HepG2 (cell line): Measurements from ENCODE around the gene KLF6. TPM values are rescaled to one million over a fixed set of nuclear protein-coding genes. Genes with fewer than 3 reads are reported as not detected.

Experiments
- ATAC-seq: fragments of 200-7000 bp; cut with Tn5 transposase; 3 replicates; pipeline ENCODE4 v1.9.1; 2020; ENCODE audit warnings: mild to moderate bottlenecking, moderate library complexity
- BruUV-seq: library from RNA; stranded (reverse); fragments of 400-500 nt; replicated peaks from 2 replicates; lab custom pipeline; 2021; lab: Mats Ljungman, UMichigan
- CTCF ChIA-PET: fragments of 300-600 bp; formaldehyde crosslinking; extraction: SDS; loops from one replicate; lab custom pipeline; 2021; ENCODE audit warnings: low total read pairs, inconsistent platforms, low intra/inter-chr PET ratio; lab: Yijun Ruan, JAX
- POLR2A ChIA-PET: fragments of 350-600 bp; sonication (Branson Sonifier 250); formaldehyde crosslinking; loops from one replicate; lab custom pipeline; 2020; ENCODE audit warnings: antibody characterized with exemption, inconsistent platforms; lab: Yijun Ruan, JAX
- DNase-seq: peaks from one replicate; pipeline ENCODE4 v3.0.0-alpha.2; 2015; ENCODE audit warnings: low spot score
- FAIRE-seq: peaks from 3 replicates; lab custom pipeline; 2011; peaks lifted over from hg19 to GRCh38; lab: Jason Lieb, UNC
- H2AFZ ChIP-seq: one replicate; pipeline ENCODE4 v1.6.1; 2011; ENCODE audit warnings: low read length, inconsistent platforms
- H3K27ac ChIP-seq: fragments of 300-600 bp; 3 replicates; pipeline ENCODE4 v1.8.0; 2011; ENCODE audit warnings: mixed run types, mild to moderate bottlenecking, mixed read lengths, low read length, inconsistent platforms; ENCODE audit not compliant: insufficient read depth; ENCODE audit errors: extremely low read length
- H3K27me3 ChIP-seq, 2 experiments: fragments of 200-600 bp in 1 of 2; 2 replicates in 1 of 2; 3 replicates in 1 of 2; pipeline versions ENCODE4 v1.6.0 to v1.8.0; 2011; ENCODE audit warnings: low read length in 2 of 2, mild to moderate bottlenecking in 2 of 2, moderate library complexity in 2 of 2, inconsistent platforms in 1 of 2; ENCODE audit not compliant: insufficient read depth in 2 of 2, control insufficient read depth in 1 of 2
- H3K36me3 ChIP-seq, 2 experiments: fragments of 200-600 bp in 1 of 2; replicated peaks in 1 of 2; 2 replicates in 1 of 2; 3 replicates in 1 of 2; pipeline versions ENCODE4 v1.5.1 to v1.8.0; 2011; ENCODE audit warnings: low read length in 2 of 2, inconsistent platforms in 1 of 2; ENCODE audit not compliant: insufficient read depth in 2 of 2, control insufficient read depth in 1 of 2
- H3K4me1 ChIP-seq: 2 replicates; pipeline ENCODE4 v1.5.1; 2012; ENCODE audit warnings: low read length, inconsistent platforms; ENCODE audit not compliant: insufficient read depth
- H3K4me2 ChIP-seq: 2 replicates; pipeline ENCODE4 v1.6.0; 2011; ENCODE audit warnings: low read depth, low read length, inconsistent platforms
- H3K4me3 ChIP-seq, 3 experiments: fragments of 200-600 bp in 1 of 3; sonication (generic), shearing (Covaris generic) in 1 of 3; replicated peaks in 1 of 3; 2 replicates each; pipeline ENCODE4 v1.5.1; 2011 to 2016; ENCODE audit warnings: low read length in 3 of 3, inconsistent platforms in 2 of 3, low read depth in 2 of 3, mild to moderate bottlenecking in 2 of 3, control low read depth in 1 of 3, mixed read lengths in 1 of 3; ENCODE audit not compliant: insufficient read depth in 1 of 3
- H3K79me2 ChIP-seq: one replicate; pipeline ENCODE4 v1.6.1; 2011; ENCODE audit warnings: low read length, inconsistent platforms; ENCODE audit not compliant: insufficient read depth
- H3K9ac ChIP-seq: 2 replicates; pipeline ENCODE4 v1.6.0; 2011; ENCODE audit warnings: mild to moderate bottlenecking, low read depth, low read length, inconsistent platforms; ENCODE audit not compliant: insufficient read depth
- H3K9me3 ChIP-seq: 2 replicates; pipeline ENCODE4 v1.5.1; 2012; ENCODE audit warnings: mild to moderate bottlenecking, low read length
- H4K20me1 ChIP-seq: 2 replicates; pipeline ENCODE4 v1.6.0; 2011; ENCODE audit warnings: inconsistent platforms, mild to moderate bottlenecking, low read length, moderate library complexity; ENCODE audit not compliant: insufficient read depth
- ESRRA ChIP-seq: sonication (generic); formaldehyde crosslinking; IDR thresholded peaks from 2 replicates; pipeline ENCODE4 v1.5.1; 2020; ENCODE audit warnings: mild to moderate bottlenecking, low read depth, missing genetic modification reagents
- GABPB1 ChIP-seq: IDR thresholded peaks from 2 replicates; pipeline ENCODE4 v1.6.1; 2016; ENCODE audit warnings: mild to moderate bottlenecking, missing genetic modification reagents, moderate library complexity, missing compliant biosample characterization
- GATAD1 ChIP-seq: IDR thresholded peaks from 2 replicates; pipeline ENCODE4 v1.6.1; 2016; ENCODE audit warnings: missing genetic modification reagents, missing compliant biosample characterization
- KDM6A ChIP-seq: IDR thresholded peaks from 2 replicates; pipeline ENCODE4 v1.6.1; 2016; ENCODE audit warnings: low read depth
- KMT2A ChIP-seq: sonication (generic); formaldehyde crosslinking; IDR thresholded peaks from 2 replicates; pipeline ENCODE4 v1.4.0; 2020; ENCODE audit warnings: missing genetic modification reagents
- MED1 ChIP-seq: sonication (generic); formaldehyde crosslinking; IDR thresholded peaks from 2 replicates; pipeline ENCODE4 v1.4.0; 2020; ENCODE audit warnings: missing genetic modification reagents
- NFE2L2 ChIP-seq: fragments of 150-350 bp; IDR thresholded peaks from 2 replicates; pipeline ENCODE4 v1.6.1; 2014; ENCODE audit warnings: low read length
- NRL ChIP-seq: sonication (generic); formaldehyde crosslinking; IDR thresholded peaks from 2 replicates; pipeline ENCODE4 v1.5.0; 2020; ENCODE audit warnings: missing genetic modification reagents, mild to moderate bottlenecking, moderate library complexity, borderline replicate concordance
- PHF21A ChIP-seq: sonication (generic); formaldehyde crosslinking; IDR thresholded peaks from 2 replicates; pipeline ENCODE4 v1.5.0; 2020; ENCODE audit warnings: mild to moderate bottlenecking, missing genetic modification reagents
- PLSCR1 ChIP-seq: sonication (generic); formaldehyde crosslinking; IDR thresholded peaks from 2 replicates; pipeline ENCODE4 v1.5.0; 2020; ENCODE audit warnings: missing genetic modification reagents, mild to moderate bottlenecking, borderline replicate concordance
- RELA ChIP-seq: sonication (generic); formaldehyde crosslinking; IDR thresholded peaks from 2 replicates; pipeline ENCODE4 v1.4.0; 2020; ENCODE audit warnings: missing genetic modification reagents
- RXRA ChIP-seq: sonication (generic); formaldehyde crosslinking; IDR thresholded peaks from 2 replicates; pipeline ENCODE4 v1.5.1; 2020; ENCODE audit warnings: missing genetic modification reagents
- SIN3B ChIP-seq: fragments of 150-350 bp; IDR thresholded peaks from 2 replicates; pipeline ENCODE4 v1.6.1; 2014; ENCODE audit warnings: low read length
- STAT5B ChIP-seq: sonication (generic); formaldehyde crosslinking; IDR thresholded peaks from 2 replicates; pipeline ENCODE4 v1.4.0; 2020; ENCODE audit warnings: missing genetic modification reagents
- ZNF136 ChIP-seq: sonication (generic); formaldehyde crosslinking; IDR thresholded peaks from 2 replicates; pipeline ENCODE4 v1.8.1; 2022; ENCODE audit warnings: low read depth, mild to moderate bottlenecking, moderate library complexity, missing genetic modification reagents
- ZNF441 ChIP-seq: sonication (generic); formaldehyde crosslinking; IDR thresholded peaks from 2 replicates; pipeline ENCODE4 v1.7.0; 2021; ENCODE audit warnings: missing genetic modification reagents, borderline replicate concordance
- ZSCAN20 ChIP-seq: sonication (generic); formaldehyde crosslinking; IDR thresholded peaks from 2 replicates; pipeline ENCODE4 v1.4.0; 2020; ENCODE audit warnings: missing genetic modification reagents, mild to moderate bottlenecking, borderline replicate concordance
- WGBS: methylation state at CpG from one replicate; pipeline ENCODE4 v1.1.6; 2017; ENCODE audit warnings: low lambda C conversion rate; 5-methylcytosine and 5-hydroxymethylcytosine counted together
- in situ Hi-C: cut with HindIII; loops from 2 replicates; pipeline ENCODE4 v1.10.0; 2017; ENCODE audit warnings: low pct_unique_long_range_greater_than_20kb; ENCODE audit not compliant: extremely low pct_ligation_motif_present
- intact Hi-C: fragments of 100-400 bp; cut with micrococcal nuclease; formaldehyde crosslinking; loops from one replicate; pipeline ENCODE4 v1.10.0; 2022; ENCODE audit not compliant: unreplicated experiment
- polyA plus RNA-seq, 8 experiments: library from polyadenylated mRNA; depleted of rRNA in 3 of 8; stranded (reverse) in 7 of 8; unstranded in 1 of 8; fragments of >200 nt; fragmentation: Illumina TruSeq in 4 of 8; extraction: Trizol in 4 of 8; gene quantifications; 2 replicates each; pipeline versions ENCODE4 v1.2.1 to v1.2.3, GENCODE V29; 2011 to 2016; ENCODE audit warnings: low read depth in 4 of 8, missing spikeins in 1 of 8, mixed read lengths in 1 of 8; ENCODE audit not compliant: insufficient read depth in 1 of 8
- total RNA-seq, 5 experiments: library from RNA; depleted of rRNA; stranded (reverse); fragments of >200 nt; fragmentation: Illumina TruSeq; extraction: Trizol; gene quantifications; 2 replicates each; pipeline ENCODE4 v1.2.3, GENCODE V29; 2016; ENCODE audit warnings: low read depth in 1 of 5
- TF ChIP-seq, protein P1 (sequence below): conservative IDR thresholded peaks from 2 replicates; pipeline ENCODE4 v1.6.1; 2018; ENCODE audit warnings: missing genetic modification reagents
- TF ChIP-seq, protein P2 (sequence below): fragments of 450-650 bp; IDR thresholded peaks from 2 replicates; pipeline ENCODE4 v1.6.1; 2017; ENCODE audit warnings: mild to moderate bottlenecking

Gene KLF6
- total and polyA plus RNA-seq, 2 of the 13 experiments (the other 11 are each of a cell fraction or from before 2014, with no cell fraction given): 27.0 to 71.9 TPM

DNA sequence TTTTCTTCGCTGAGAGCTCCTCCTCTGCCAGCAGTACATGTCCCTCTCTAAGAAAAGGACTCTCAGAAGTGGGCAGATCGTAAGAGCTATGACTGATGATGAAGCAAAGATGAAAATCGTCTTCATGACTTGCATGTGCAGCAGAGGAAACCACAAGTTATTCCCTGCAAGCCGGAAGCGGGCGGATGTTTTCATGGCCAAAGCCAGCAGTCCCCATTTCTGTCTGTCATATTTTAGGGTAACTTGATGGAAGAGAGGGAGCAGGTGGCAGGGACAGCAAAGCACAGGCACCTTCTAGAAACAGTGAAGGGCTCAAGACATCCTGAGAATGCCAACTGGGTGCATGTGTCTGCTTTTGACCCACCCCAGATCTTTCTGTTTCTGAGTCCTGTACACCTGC is 19.9 kb downstream of the KLF6 start (continued):
- TF ChIP-seq ZNF136 (CRISPR knock-in tag) (0 out of 2 replicates have a peak, but pooled peaks have one; percentile 38), GATAD1 (CRISPR knock-in tag) (0 out of 2 replicates have a peak, but pooled peaks have one; percentile 7), GABPB1 (0 out of 2 replicates have a peak, but pooled peaks have one; percentile 6)

GRCh38 chr10:3764626-3765112 is 20.3 kb downstream of the KLF6 start:
- Histone ChIP-seq H3K9me3 (no peaks in the 10 kb centered on the region), H3K4me1 (peaks cover 71% of the 10 kb centered on the region)
- FAIRE-seq: peak; percentile 68
- TF ChIP-seq ESRRA (CRISPR knock-in tag) (peak; percentile 54; the same call in 1 of the 2 replicates), MED1 (peak; percentile 87), NFE2L2 (no peak), NRL (CRISPR knock-in tag) (no peak), SIN3B (no peak), KMT2A (CRISPR knock-in tag) (no peak), RXRA (CRISPR knock-in tag) (no peak), KDM6A (CRISPR knock-in tag) (peak; percentile 24; the same call in 1 of the 2 replicates), PLSCR1 (no peak), ZSCAN20 (CRISPR knock-in tag) (no peak), STAT5B (CRISPR knock-in tag) (no peak), PHF21A (CRISPR knock-in tag) (peak; percentile 76), RELA (no peak), ZNF441 (CRISPR knock-in tag) (no peak)
- TF ChIP-seq, protein P1, sequence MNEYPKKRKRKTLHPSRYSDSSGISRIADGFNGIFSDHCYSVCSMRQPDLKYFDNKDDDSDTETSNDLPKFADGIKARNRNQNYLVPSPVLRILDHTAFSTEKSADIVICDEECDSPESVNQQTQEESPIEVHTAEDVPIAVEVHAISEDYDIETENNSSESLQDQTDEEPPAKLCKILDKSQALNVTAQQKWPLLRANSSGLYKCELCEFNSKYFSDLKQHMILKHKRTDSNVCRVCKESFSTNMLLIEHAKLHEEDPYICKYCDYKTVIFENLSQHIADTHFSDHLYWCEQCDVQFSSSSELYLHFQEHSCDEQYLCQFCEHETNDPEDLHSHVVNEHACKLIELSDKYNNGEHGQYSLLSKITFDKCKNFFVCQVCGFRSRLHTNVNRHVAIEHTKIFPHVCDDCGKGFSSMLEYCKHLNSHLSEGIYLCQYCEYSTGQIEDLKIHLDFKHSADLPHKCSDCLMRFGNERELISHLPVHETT (CRISPR knock-in tag): no peak
- TF ChIP-seq, protein P2, sequence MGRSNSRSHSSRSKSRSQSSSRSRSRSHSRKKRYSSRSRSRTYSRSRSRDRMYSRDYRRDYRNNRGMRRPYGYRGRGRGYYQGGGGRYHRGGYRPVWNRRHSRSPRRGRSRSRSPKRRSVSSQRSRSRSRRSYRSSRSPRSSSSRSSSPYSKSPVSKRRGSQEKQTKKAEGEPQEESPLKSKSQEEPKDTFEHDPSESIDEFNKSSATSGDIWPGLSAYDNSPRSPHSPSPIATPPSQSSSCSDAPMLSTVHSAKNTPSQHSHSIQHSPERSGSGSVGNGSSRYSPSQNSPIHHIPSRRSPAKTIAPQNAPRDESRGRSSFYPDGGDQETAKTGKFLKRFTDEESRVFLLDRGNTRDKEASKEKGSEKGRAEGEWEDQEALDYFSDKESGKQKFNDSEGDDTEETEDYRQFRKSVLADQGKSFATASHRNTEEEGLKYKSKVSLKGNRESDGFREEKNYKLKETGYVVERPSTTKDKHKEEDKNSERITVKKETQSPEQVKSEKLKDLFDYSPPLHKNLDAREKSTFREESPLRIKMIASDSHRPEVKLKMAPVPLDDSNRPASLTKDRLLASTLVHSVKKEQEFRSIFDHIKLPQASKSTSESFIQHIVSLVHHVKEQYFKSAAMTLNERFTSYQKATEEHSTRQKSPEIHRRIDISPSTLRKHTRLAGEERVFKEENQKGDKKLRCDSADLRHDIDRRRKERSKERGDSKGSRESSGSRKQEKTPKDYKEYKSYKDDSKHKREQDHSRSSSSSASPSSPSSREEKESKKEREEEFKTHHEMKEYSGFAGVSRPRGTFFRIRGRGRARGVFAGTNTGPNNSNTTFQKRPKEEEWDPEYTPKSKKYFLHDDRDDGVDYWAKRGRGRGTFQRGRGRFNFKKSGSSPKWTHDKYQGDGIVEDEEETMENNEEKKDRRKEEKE: no peak

More at GRCh38 chr10:3764626-3765112, 20.3 kb downstream of the KLF6 start:
- intact Hi-C loops: loop anchor here (2.0 kb wide), 1 partner anchor 16 kb away; no protein-coding TSS in a partner anchor
- in situ Hi-C loops: loop anchor here (25.0 kb wide), 1 partner anchor 527 kb away; no protein-coding TSS in a partner anchor
- H3K36me3 ChIP-seq: no peaks in the 10 kb centered on the region
- peak overlapping the region; percentile 60 for H3K27ac ChIP-seq
- H3K79me2 ChIP-seq: no peaks in the 10 kb centered on the region
- CTCF ChIA-PET: no interaction called here
- H4K20me1 ChIP-seq: no peaks in the 10 kb centered on the region
- no peak overlapping the region for H2AFZ ChIP-seq
- POLR2A ChIA-PET: interaction anchor here (1.3 to 4.2 kb wide), 7 partner anchors 10 to 125 kb away, joined by 3 to 51 read pairs (median 4); partner anchors contain the start of gene KLF6
- WGBS: 6% methylated on average over 5 of the region's 5 CpGs
- no TSS peak for BruUV-seq
- H3K9ac ChIP-seq: peak overlapping the region; percentile 35
- H3K4me2 ChIP-seq: peak overlapping the region; percentile 82
- peak; percentile 75 for ATAC-seq
- peaks cover 0 to 6% of the 10 kb centered on the region in 2 experiments; a peak in 1 of 5 replicates for H3K27me3 ChIP-seq
- no peak for DNase-seq
- peak overlapping the region; percentile 20 to 50 (median 22); a peak in 5 of 6 replicates for H3K4me3 ChIP-seq
